ENCODE data around the gene RAVER1. TPM values are rescaled to one million over a fixed set of nuclear protein-coding genes. Genes with fewer than 3 reads are reported as not detected.

RAVER1 gene
- total and polyA plus RNA-seq, 2 donors (not counting 1 experiment from before 2014, with no cell fraction given), result 21.0 to 62.7 TPM

GRCh38 chr19:10374931-10375330 lies 41.6 kb upstream of the RAVER1 start:
- H3K4me1 ChIP-seq (ENCODE audit: control insufficient read depth in 2 of 2, insufficient read depth in 2 of 2, low read length in 2 of 2), result peaks cover 12 to 20% of the 10 kb centered on the region in 2 donors
- Mint-ChIP-seq H3K4me1 (peaks cover 19% of the 10 kb centered on the region), H3K4me3 (peak overlapping the region; percentile 50), H3K9me3 (ENCODE audit: insufficient read depth) (no peaks in the 10 kb centered on the region), H3K27me3 (no peaks in the 10 kb centered on the region), H3K27ac (peak overlapping the region; percentile 79)
- H3K4me2 ChIP-seq (replicated peaks; ENCODE audit: low read depth, low read length, poor library complexity, severe bottlenecking), result no peak overlapping the region
- TF ChIP-seq EZH2 (IDR thresholded peaks at IDR 0.05; ENCODE audit: borderline replicate concordance, insufficient read depth, low read depth, low read length, poor library complexity, severe bottlenecking), result no peak
- TF ChIP-seq CTCF (IDR thresholded peaks at IDR 0.05), result no peak
- intact Hi-C loops (cut with micrococcal nuclease), result no loop called here
- no peaks in the 10 kb centered on the region for H3K9me3 ChIP-seq (ENCODE audit: control extremely low read depth in 1 of 3, control insufficient read depth in 2 of 3, insufficient read depth in 1 of 3, low read length in 2 of 3)
- WGBS (ENCODE audit: insufficient coverage), result 95% methylated on average over 4 of the region's 5 CpGs
- H3K79me2 ChIP-seq (ENCODE audit: control insufficient read depth, insufficient read depth, low read length), result peaks cover 31% of the 10 kb centered on the region
- H3K4me3 ChIP-seq (ENCODE audit: control extremely low read depth in 1 of 5, extremely low read depth in 1 of 5, insufficient read depth in 1 of 5, low read depth in 2 of 5, low read length in 4 of 5), result no peak overlapping the region
- ChIA-PET POLR2A (no interaction called here), CTCF (interaction anchor here (0.6 to 1.7 kb wide), 6 partner anchors 13 to 103 kb away, joined by 3 to 8 read pairs (median 4); no protein-coding TSS in a partner anchor)
- no peak overlapping the region for H2AFZ ChIP-seq (ENCODE audit: insufficient read depth, low read depth, low read length, poor library complexity, severe bottlenecking)
- H4K20me1 ChIP-seq (ENCODE audit: control insufficient read depth, insufficient read depth, low read length, poor library complexity, severe bottlenecking), result no peaks in the 10 kb centered on the region
- H3K27ac ChIP-seq (ENCODE audit: low read length in 2 of 2), result no peak overlapping the region
- peaks cover 0 to 19% of the 10 kb centered on the region in 2 experiments for H3K36me3 ChIP-seq (replicated peaks in 1 of 2; ENCODE audit: control extremely low read depth in 1 of 2, control insufficient read depth in 1 of 2, extremely low read depth in 1 of 2, insufficient read depth in 2 of 2, low read length in 1 of 2)
- ATAC-seq (ENCODE audit: low read depth), result no peak
- no peak for DNase-seq
- H3K9ac ChIP-seq (ENCODE audit: low read length), result no peak overlapping the region
- no peaks in the 10 kb centered on the region for H3K27me3 ChIP-seq (replicated peaks in 1 of 4; ENCODE audit: control extremely low read depth in 1 of 4, control insufficient read depth in 3 of 4, insufficient read depth in 4 of 4, low read length in 3 of 4)

GRCh38 chr19:10372690-10373089 lies 39.4 kb upstream of the RAVER1 start:
- CTCF ChIA-PET, result interaction anchor here (0.6 to 3.1 kb wide), 5 partner anchors 16 to 123 kb away, joined by 3 to 18 read pairs (median 4); no protein-coding TSS in a partner anchor

More at GRCh38 chr19:10372690-10373089, 39.4 kb upstream of the RAVER1 start:
- Histone ChIP-seq H3K36me3 (replicated peaks in 1 of 2; ENCODE audit: control extremely low read depth in 1 of 2, control insufficient read depth in 1 of 2, extremely low read depth in 1 of 2, insufficient read depth in 2 of 2, low read length in 1 of 2) (peaks cover 0 to 31% of the 10 kb centered on the region in 2 experiments), H3K79me2 (ENCODE audit: control insufficient read depth, insufficient read depth, low read length) (peaks cover 33% of the 10 kb centered on the region), H3K9ac (ENCODE audit: low read length) (no peak overlapping the region), H3K4me3 (ENCODE audit: control extremely low read depth in 1 of 5, extremely low read depth in 1 of 5, insufficient read depth in 1 of 5, low read depth in 2 of 5, low read length in 4 of 5) (no peak overlapping the region), H2AFZ (ENCODE audit: insufficient read depth, low read depth, low read length, poor library complexity, severe bottlenecking) (no peak overlapping the region), H3K27me3 (replicated peaks in 1 of 4; ENCODE audit: control extremely low read depth in 1 of 4, control insufficient read depth in 3 of 4, insufficient read depth in 4 of 4, low read length in 3 of 4) (no peaks in the 10 kb centered on the region), H3K9me3 (ENCODE audit: control extremely low read depth in 1 of 3, control insufficient read depth in 2 of 3, insufficient read depth in 1 of 3, low read length in 2 of 3) (peaks cover 0 to 6% (median 0%) of the 10 kb centered on the region in 3 donors), H3K4me2 (replicated peaks; ENCODE audit: low read depth, low read length, poor library complexity, severe bottlenecking) (no peak overlapping the region), H4K20me1 (ENCODE audit: control insufficient read depth, insufficient read depth, low read length, poor library complexity, severe bottlenecking) (peaks cover 7% of the 10 kb centered on the region), H3K4me1 (ENCODE audit: control insufficient read depth in 2 of 2, insufficient read depth in 2 of 2, low read length in 2 of 2) (peaks cover 7 to 10% of the 10 kb centered on the region in 2 donors), H3K27ac (ENCODE audit: low read length in 2 of 2) (no peak overlapping the region)
- TF ChIP-seq EZH2 (IDR thresholded peaks at IDR 0.05; ENCODE audit: borderline replicate concordance, insufficient read depth, low read depth, low read length, poor library complexity, severe bottlenecking) (no peak), CTCF (IDR thresholded peaks at IDR 0.05) (no peak)
- H3K9me3 Mint-ChIP-seq (ENCODE audit: insufficient read depth), result no peaks in the 10 kb centered on the region
- peaks cover 13% of the 10 kb centered on the region for H3K4me1 Mint-ChIP-seq
- POLR2A ChIA-PET, result interaction anchor here (0.6 to 1.7 kb wide), 4 partner anchors 39 to 1663 kb away, joined by 3 to 6 read pairs (median 4); partner anchors contain the start of gene RAVER1
- H3K4me3 Mint-ChIP-seq, result no peak overlapping the region
- ATAC-seq (ENCODE audit: low read depth), result no peak
- H3K27ac Mint-ChIP-seq, result no peak overlapping the region
- intact Hi-C loops (cut with micrococcal nuclease), result no loop called here
- H3K27me3 Mint-ChIP-seq, result no peaks in the 10 kb centered on the region
- 100% methylated on average over 1 of the region's 3 CpGs for WGBS (ENCODE audit: insufficient coverage)
- no peak for DNase-seq
